ENCODE measurements around the gene XPOT.

Gene XPOT

DNA sequence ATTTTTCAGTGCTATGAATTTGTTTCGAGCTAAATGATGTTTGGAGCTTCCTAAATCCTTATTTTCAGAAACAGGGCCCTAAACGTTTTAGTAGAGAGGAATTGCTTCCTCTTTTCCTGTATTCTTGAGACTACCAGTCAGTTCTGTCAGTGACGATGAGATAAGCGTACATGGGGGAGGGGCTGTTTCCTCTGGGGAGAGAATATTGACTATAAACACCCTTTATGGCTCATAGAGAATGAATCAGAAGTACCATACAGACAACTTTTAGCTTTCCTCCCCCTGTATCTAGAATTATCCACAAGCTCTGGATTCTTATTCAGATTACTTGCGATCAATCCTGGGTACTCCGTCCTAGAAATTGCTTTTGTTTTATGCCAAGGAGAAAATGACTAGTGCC lies 52.8 kb downstream of the XPOT start:
- TF ChIP-seq, protein P1, sequence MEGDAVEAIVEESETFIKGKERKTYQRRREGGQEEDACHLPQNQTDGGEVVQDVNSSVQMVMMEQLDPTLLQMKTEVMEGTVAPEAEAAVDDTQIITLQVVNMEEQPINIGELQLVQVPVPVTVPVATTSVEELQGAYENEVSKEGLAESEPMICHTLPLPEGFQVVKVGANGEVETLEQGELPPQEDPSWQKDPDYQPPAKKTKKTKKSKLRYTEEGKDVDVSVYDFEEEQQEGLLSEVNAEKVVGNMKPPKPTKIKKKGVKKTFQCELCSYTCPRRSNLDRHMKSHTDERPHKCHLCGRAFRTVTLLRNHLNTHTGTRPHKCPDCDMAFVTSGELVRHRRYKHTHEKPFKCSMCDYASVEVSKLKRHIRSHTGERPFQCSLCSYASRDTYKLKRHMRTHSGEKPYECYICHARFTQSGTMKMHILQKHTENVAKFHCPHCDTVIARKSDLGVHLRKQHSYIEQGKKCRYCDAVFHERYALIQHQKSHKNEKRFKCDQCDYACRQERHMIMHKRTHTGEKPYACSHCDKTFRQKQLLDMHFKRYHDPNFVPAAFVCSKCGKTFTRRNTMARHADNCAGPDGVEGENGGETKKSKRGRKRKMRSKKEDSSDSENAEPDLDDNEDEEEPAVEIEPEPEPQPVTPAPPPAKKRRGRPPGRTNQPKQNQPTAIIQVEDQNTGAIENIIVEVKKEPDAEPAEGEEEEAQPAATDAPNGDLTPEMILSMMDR (IDR thresholded peaks at IDR 0.05) = no peak
- TF ChIP-seq ZFX (IDR thresholded peaks at IDR 0.05; ENCODE audit: borderline replicate concordance) = no peak
- no peak overlapping the region for H3K27ac ChIP-seq

DNA sequence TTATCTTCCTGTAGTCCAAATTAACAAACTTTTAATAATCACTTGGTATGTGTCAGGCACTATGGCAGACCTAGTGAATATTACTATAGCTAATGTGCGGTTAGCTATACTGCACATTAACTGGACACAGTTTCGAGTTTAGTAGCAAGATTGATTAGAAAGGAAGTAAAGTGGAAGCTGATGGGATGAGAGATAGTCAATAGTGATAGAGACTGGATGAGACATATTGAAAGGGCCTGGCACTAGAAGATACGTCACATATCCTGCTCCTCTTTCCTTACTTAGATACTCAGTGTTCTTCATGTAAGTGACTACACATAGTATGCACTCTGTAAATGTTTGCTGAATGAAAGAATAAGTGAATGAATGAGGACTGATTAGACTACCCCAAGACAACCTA lies 53.3 kb downstream of the XPOT start:
- no peak overlapping the region for H3K27ac ChIP-seq
- TF ChIP-seq, protein P1 (IDR thresholded peaks at IDR 0.05) = no peak

DNA sequence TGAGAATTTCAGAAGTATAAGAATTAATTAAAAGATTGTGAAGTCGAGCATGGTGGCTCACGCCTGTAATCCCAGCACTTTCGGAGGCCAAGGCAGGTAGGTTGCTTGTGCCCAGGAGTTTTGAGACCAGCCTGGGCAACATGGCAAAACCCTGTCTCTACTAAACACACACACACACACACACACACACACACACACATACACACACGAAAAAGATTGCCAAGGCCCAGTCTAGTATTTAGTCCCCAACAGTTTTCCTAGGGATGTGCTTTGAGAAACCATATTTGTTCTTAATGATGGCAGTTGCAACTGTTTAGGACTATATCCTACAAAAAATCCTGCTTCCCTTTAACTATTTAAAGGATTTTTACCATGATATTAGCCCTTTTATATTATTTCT lies 53.7 kb downstream of the XPOT start:
- no peak overlapping the region for H3K27ac ChIP-seq
- TF ChIP-seq ZFX (IDR thresholded peaks at IDR 0.05; ENCODE audit: borderline replicate concordance) = no peak
- TF ChIP-seq, protein P1 (IDR thresholded peaks at IDR 0.05) = no peak

DNA sequence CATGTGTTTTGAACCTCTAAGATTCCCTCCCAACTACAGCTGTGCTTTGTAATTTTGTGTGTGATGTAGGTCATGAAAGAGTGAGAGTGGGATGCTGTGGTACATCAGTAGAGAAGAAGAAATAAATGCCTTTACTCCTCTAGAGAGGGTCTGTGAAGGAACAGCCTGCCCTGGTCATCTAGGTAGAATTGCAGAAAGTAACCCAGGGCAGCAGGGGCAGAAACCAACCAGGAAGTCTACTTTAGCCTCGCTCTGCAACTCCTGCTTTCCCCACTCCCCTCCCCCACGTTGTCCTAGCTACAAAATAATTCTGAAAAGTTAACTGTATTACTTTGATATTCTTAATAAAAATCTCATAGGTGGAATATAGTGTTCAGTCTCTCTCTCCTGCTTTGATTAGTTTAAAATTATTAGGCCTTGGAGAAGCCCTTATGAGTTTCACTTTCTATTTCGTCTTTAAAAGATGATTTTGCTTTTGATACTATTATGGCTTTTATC lies 55.3 kb downstream of the XPOT start:
- TF ChIP-seq ZFX (IDR thresholded peaks at IDR 0.05; ENCODE audit: borderline replicate concordance) = no peak
- TF ChIP-seq, protein P1 (IDR thresholded peaks at IDR 0.05) = no peak
- no peak overlapping the region for H3K27ac ChIP-seq

DNA sequence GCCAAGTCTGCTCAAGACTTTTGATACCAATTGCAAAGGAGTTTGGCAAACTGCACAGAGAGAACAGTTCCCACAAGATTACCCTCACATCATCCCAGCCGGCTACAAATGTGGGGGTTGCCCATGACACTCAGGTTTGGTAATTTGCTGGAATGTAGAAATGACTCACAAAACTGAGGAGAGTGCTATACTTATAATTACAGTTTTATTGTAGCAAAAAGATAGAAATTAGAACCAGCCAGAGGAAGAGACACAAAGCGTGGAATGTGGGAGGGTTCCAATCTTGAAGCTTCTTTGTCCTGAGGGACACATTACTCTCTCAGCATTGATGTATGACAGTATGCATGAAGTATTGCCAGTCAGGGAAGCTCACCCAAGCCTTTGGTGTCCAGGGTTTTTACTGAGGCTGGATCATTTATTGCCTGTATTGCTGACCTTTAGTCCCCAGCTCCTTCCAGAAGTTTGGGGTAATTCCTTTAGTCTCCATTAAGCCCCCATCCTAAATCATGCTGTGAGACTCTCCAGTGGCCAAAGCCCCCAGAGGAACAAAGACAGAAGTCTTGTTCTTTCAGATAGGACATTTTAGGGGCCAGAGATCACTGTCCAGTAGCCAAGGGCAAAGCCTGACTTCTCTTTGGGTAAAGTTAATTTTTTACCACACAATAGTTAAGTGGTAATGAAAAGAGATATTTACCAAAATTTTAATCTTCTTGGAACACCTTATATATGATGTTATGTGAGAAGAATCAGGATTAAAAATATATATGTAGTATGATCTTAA lies 57.6 kb downstream of the XPOT start:
- H3K27ac ChIP-seq = no peak overlapping the region

DNA sequence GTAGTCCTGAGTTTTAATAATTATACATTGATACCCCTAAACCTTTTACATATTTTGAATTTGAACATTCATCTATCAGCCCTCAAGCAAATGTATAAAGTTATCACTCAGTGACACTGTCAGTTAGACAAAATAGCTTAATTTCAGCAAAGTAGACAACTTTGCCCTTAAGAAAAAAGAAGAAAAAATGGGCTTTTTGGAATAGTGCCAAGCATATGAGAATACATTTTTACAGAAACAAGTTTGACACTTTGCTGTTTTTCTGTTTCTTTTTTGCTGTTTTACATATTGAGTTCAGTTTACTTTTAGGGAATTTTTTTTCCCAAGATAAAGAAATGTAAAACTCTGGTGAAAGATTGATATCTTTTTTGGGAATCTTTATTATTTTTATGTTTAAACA lies 62.0 kb downstream of the XPOT start:
- TF ChIP-seq, protein P1 (IDR thresholded peaks at IDR 0.05) = no peak
- TF ChIP-seq ZFX (IDR thresholded peaks at IDR 0.05; ENCODE audit: borderline replicate concordance) = no peak

More for the DNA sequence above, 57.6 kb downstream of the XPOT start:
- TF ChIP-seq, protein P1 (IDR thresholded peaks at IDR 0.05) = no peak
- TF ChIP-seq ZFX (IDR thresholded peaks at IDR 0.05; ENCODE audit: borderline replicate concordance) = no peak

DNA sequence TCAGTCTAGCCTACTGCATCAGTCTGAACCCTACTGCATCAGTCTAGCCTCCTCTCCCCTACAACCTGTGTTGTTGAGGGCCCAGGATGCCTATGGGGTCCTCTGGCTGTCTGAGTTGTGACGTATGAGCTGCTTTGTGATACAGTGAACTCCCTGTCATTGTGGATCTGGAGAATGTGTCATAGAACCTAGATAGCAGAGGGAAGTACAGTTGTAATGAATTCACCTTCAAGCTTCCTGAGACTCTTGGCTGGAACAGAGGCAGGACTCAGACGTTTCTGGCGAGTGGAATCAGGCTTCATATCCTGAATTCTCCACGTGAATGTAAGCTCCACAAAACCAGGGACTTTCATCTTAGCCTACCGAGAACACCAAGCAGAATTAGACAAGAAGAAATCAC lies 64.8 kb downstream of the XPOT start:
- TF ChIP-seq, protein P1 (IDR thresholded peaks at IDR 0.05) = no peak
- TF ChIP-seq ZFX (IDR thresholded peaks at IDR 0.05; ENCODE audit: borderline replicate concordance) = no peak

More for the DNA sequence above, 62.0 kb downstream of the XPOT start:
- no peak overlapping the region for H3K27ac ChIP-seq

More for the DNA sequence above, 64.8 kb downstream of the XPOT start:
- H3K27ac ChIP-seq = no peak overlapping the region
